Fibroblast of skin of back (primary cell): ENCODE data around the gene ZSCAN10.
"Not testable (repeated sequence)": the region's sequence is repeated elsewhere in the genome, so short reads cannot be mapped to it uniquely, and the experiment has no call there.

Experiments used
- DNase-seq: peaks from one replicate; pipeline ENCODE4 v3.0.0-alpha.2; 2013

Gene ZSCAN10

GRCh38 chr16:3062553-3062952 lies 36.5 kb downstream of the ZSCAN10 start:
- DNase-seq = no peak

GRCh38 chr16:3060339-3061127 lies 38.6 kb downstream of the ZSCAN10 start:
- DNase-seq = no peak

GRCh38 chr16:3059723-3060242 lies 39.3 kb downstream of the ZSCAN10 start:
- DNase-seq = no peak

- peak; percentile 92 for DNase-seq
These were observed 39.9 kb downstream of the ZSCAN10 start for GRCh38 chr16:3059041-3059722.

- DNase-seq = peak; percentile 31
These were observed 40.7 kb downstream of the ZSCAN10 start for GRCh38 chr16:3058139-3059030.

GRCh38 chr16:3057181-3058138 lies 41.6 kb downstream of the ZSCAN10 start:
- DNase-seq = no peak

- no peak for DNase-seq
These were observed 42.5 kb downstream of the ZSCAN10 start for GRCh38 chr16:3056336-3057180.

GRCh38 chr16:3055734-3056115 lies 43.4 kb downstream of the ZSCAN10 start:
- DNase-seq = not testable (repeated sequence)

GRCh38 chr16:3054965-3055733 lies 43.9 kb downstream of the ZSCAN10 start:
- no peak for DNase-seq

- DNase-seq = not testable (repeated sequence)
These were observed 45.8 kb downstream of the ZSCAN10 start for GRCh38 chr16:3053330-3053710.

- not testable (repeated sequence) for DNase-seq
These were observed 46.3 kb downstream of the ZSCAN10 start for GRCh38 chr16:3052571-3053329.

- DNase-seq = no peak
These were observed 47.6 kb downstream of the ZSCAN10 start for GRCh38 chr16:3051494-3051893.

- no peak for DNase-seq
These were observed 48.1 kb downstream of the ZSCAN10 start for GRCh38 chr16:3051009-3051408.

- DNase-seq = no peak
These were observed 48.6 kb downstream of the ZSCAN10 start for GRCh38 chr16:3050487-3050886.

GRCh38 chr16:3049921-3050481 lies 49.1 kb downstream of the ZSCAN10 start:
- DNase-seq = no peak

GRCh38 chr16:3047387-3047720 lies 51.7 kb downstream of the ZSCAN10 start:
- DNase-seq = no peak

GRCh38 chr16:3046641-3047386 lies 52.3 kb downstream of the ZSCAN10 start:
- no peak for DNase-seq
